ENCODE data around the gene CPVL. TPM values are rescaled to one million over a fixed set of nuclear protein-coding genes. Genes with fewer than 3 reads are reported as not detected.

CPVL gene
- total and polyA plus RNA-seq, 2 experiments from 2014 or later: 31.9 to 37.8 TPM

DNA sequence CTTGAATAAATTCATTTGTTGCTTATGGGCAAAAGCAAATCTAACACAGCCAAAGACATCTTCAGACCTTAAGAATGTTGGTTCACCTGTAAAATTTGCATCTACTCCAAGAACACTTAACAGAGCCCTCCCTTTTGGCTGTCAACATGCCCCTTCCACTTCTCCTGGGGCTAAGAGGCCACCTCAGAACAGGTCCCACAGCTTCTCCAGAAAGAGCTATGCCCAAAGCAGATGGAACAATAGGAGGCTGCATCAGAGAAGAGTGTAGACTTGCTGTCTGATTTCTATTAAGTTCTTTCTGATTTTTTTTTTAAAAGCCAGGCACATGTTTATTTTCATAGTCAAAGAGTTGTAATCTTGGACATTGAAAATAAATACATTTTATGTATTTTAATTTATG is 162.1 kb downstream of the CPVL start:
- DNase-seq (ENCODE audit: low spot score): no peak
- Histone ChIP-seq H2AFZ (peak overlapping the region; percentile 3; the same call in 1 of the 2 replicates), H4K20me1 (replicated peaks; ENCODE audit: insufficient read depth) (no peaks in the 10 kb centered on the region), H3K4me2 (no peak overlapping the region), H3F3A (replicated peaks; ENCODE audit: low read depth) (no peaks in the 10 kb centered on the region), H3K4me3 (no peak overlapping the region), H3K79me2 (replicated peaks; ENCODE audit: insufficient read depth) (no peaks in the 10 kb centered on the region), H3K27ac (ENCODE audit: low read depth) (no peak overlapping the region), H3K9me2 (ENCODE audit: insufficient read depth) (0 out of 2 replicates have a peak, but pooled peaks cover 6% of the 10 kb centered on the region), H3K4me1 (ENCODE audit: insufficient read depth) (peaks cover 27% of the 10 kb centered on the region), H3K36me3 (ENCODE audit: insufficient read depth) (no peaks in the 10 kb centered on the region), H3K27me3 (ENCODE audit: insufficient read depth) (no peaks in the 10 kb centered on the region)
- no peaks in the 10 kb centered on the region for H3K36me3 Mint-ChIP-seq (ENCODE audit: low read depth)
- peaks cover 45% of the 10 kb centered on the region for H3K4me1 Mint-ChIP-seq
- ATAC-seq: no peak; the same call in 2 of the 3 replicates
- H3K27ac Mint-ChIP-seq: peak overlapping the region; percentile 81
- TF ChIP-seq, protein P1, sequence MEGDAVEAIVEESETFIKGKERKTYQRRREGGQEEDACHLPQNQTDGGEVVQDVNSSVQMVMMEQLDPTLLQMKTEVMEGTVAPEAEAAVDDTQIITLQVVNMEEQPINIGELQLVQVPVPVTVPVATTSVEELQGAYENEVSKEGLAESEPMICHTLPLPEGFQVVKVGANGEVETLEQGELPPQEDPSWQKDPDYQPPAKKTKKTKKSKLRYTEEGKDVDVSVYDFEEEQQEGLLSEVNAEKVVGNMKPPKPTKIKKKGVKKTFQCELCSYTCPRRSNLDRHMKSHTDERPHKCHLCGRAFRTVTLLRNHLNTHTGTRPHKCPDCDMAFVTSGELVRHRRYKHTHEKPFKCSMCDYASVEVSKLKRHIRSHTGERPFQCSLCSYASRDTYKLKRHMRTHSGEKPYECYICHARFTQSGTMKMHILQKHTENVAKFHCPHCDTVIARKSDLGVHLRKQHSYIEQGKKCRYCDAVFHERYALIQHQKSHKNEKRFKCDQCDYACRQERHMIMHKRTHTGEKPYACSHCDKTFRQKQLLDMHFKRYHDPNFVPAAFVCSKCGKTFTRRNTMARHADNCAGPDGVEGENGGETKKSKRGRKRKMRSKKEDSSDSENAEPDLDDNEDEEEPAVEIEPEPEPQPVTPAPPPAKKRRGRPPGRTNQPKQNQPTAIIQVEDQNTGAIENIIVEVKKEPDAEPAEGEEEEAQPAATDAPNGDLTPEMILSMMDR (conservative IDR thresholded peaks at IDR 0.05; ENCODE audit: low read depth in 2 of 2): no peak
- TF ChIP-seq ZNF114 (CRISPR knock-in tag; IDR thresholded peaks at IDR 0.05) (no peak), NANOG (IDR thresholded peaks at IDR 0.05; ENCODE audit: borderline replicate concordance) (no peak), ETS1 (IDR thresholded peaks at IDR 0.05) (no peak), EZH2phosphoT487 (IDR thresholded peaks at IDR 0.05; ENCODE audit: unreplicated experiment) (no peak), JUNB (IDR thresholded peaks at IDR 0.05; ENCODE audit: unreplicated experiment) (no peak), ZNF462 (CRISPR knock-in tag; IDR thresholded peaks at IDR 0.05) (peak; percentile 54; the same call in 1 of the 2 replicates)
- no peaks in the 10 kb centered on the region for H3K9me3 Mint-ChIP-seq
- H3K4me3 Mint-ChIP-seq: no peak overlapping the region
- peaks cover 2% of the 10 kb centered on the region for H3K27me3 Mint-ChIP-seq (ENCODE audit: insufficient read depth, low read depth, poor library complexity)
